ENCODE results near the gene MSTN.

The MSTN gene

DNA sequence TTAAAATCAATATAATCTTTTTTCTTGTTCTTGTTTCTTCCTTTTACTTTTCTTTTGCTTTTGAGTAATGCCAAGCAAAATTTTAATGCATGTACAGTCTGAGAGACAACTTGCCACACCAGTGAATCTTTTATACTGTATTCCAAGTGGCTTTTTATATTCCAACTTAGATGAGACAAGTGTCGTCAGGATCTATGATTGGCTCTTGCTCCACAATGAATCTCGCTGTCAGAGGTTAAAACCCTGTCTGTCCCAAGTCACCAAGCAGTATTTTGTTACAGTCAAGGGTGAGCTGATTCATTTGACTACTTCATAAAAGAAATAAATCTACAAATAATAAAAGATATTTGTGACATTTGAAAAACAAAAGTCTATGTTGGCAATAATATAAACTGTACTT is at the start of gene MSTN:
TSS of gene MSTN (minus strand) at position 129 of the 400 bp plus-strand sequence. CDS start 133 bp downstream, outside the sequence.
- no peak for DNase-seq

- DNase-seq = no peak
These were observed 48.6 kb upstream of the MSTN start for GRCh38 chr2:190111166-190111565.

DNA sequence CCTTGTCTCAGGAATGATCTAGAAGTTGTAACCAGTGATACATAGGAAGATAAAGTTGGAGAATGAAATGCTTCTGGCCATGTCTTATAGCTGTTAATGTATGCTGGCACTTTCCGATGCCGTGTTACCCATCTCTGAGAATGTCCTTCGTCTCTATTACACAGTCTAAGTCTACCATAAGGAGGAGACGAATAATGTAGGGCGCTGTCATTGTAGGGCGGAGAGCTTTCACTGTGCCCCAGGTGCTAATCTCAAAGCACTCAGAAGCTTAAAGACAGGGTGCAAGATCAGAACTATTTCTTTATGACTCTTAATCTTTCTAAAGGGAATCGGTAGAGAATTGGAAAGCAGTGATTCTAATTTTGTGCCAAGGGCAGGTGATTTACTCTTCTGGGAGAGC is 48.2 kb upstream of the MSTN start:
- no peak for DNase-seq

GRCh38 chr2:190110131-190110530 is 47.6 kb upstream of the MSTN start:
- DNase-seq = no peak

DNA sequence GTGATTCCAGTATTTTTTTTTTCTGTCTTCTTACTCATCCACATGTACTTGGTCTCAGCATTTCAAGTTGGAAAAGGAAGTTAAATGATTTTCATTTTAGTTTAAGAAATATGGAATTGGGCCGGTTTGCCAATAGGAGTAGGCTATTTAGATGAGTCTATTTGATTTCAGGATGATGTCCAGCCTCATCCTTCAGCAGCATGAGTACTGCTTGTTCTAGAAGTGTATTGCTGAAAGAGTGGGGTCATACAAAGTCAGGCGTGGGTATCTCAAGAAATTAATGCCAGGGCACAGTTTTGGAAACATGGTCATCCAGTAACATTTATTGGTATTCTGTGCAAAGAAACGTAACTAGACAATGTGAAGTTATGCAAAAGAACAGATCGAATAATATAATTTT is 44.9 kb upstream of the MSTN start:
- DNase-seq = no peak

GRCh38 chr2:190106783-190107182 is 44.3 kb upstream of the MSTN start:
- no peak for DNase-seq

- no peak for DNase-seq
These were observed 43.0 kb upstream of the MSTN start for GRCh38 chr2:190105554-190105953.

GRCh38 chr2:190103144-190103543 is 40.6 kb upstream of the MSTN start:
- DNase-seq = no peak

- DNase-seq = no peak
These were observed 37.6 kb upstream of the MSTN start for GRCh38 chr2:190099890-190100697.

DNA sequence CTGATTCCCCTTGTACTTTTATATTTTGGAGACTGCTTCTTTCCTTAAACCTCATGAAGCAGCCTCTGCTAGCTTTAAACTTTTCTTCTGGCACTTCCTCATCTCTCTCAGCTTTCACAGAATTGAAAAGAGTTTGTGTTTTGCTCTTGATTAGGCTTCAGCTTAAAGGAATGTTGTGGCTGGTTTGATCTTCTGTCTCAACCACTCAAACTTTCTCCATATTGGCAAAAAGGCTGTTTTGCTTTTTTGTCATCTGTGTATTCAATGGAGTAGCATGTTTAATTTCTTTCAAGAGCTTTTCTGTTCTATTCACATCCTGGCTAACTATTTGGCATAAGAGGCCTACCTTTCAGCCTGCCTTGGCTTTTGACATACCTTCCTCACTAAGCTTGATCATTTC is 36.3 kb upstream of the MSTN start:
- DNase-seq = no peak

DNA sequence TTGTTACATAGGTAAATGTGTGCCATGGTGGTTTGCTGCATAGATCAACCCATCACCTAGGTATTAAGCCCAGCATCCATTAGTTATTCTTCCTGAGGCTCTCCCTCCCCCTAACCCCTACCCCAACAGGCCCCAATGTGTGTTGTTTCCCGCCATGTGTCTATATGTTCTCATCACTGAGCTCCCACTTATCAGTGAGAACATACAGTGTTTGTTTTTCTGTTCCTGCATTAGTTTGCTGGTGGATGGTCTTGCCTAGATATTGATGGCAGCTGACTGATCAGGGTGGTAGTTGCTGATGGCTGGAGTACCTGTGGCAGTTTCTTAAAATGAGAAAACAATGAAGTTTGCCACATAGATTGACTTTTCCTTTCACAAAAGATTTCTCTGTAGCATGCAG is 34.6 kb upstream of the MSTN start:
- no peak for DNase-seq

GRCh38 chr2:190094316-190094871 is 31.9 kb upstream of the MSTN start:
- DNase-seq = no peak

GRCh38 chr2:190093793-190094192 is 31.3 kb upstream of the MSTN start:
- no peak for DNase-seq

GRCh38 chr2:190090148-190090547 is 27.6 kb upstream of the MSTN start:
- no peak for DNase-seq

DNA sequence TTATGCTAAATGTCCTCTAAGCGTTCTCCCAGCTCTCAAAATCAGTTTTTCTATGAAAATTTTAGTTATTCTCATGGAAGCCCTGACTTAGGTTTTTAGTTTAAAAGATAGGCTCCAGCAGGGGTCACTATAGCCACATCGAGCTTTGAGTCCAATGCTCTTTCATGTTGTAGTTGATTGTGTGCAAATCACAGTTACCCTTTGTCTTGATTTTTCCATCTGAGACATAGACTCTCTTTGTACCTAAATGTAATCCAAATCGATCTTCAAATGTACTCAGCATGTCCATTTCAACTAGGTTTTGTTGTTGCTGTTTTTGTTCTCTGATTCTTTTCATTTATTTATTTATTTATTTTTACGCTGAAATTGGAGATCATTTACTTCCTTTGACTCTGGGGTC is 26.4 kb upstream of the MSTN start:
- DNase-seq = no peak

GRCh38 chr2:190084704-190085103 is 22.2 kb upstream of the MSTN start:
- no peak for DNase-seq

- DNase-seq = no peak
These were observed 19.6 kb upstream of the MSTN start for GRCh38 chr2:190082118-190082517.

GRCh38 chr2:190080527-190081049 is 18.1 kb upstream of the MSTN start:
- DNase-seq = no peak

- DNase-seq = no peak
These were observed 16.6 kb upstream of the MSTN start for GRCh38 chr2:190079160-190079559.

- no peak for DNase-seq
These were observed 13.1 kb upstream of the MSTN start for GRCh38 chr2:190075623-190076022.

- DNase-seq = no peak
These were observed 7.6 kb upstream of the MSTN start for GRCh38 chr2:190069936-190070696.

DNA sequence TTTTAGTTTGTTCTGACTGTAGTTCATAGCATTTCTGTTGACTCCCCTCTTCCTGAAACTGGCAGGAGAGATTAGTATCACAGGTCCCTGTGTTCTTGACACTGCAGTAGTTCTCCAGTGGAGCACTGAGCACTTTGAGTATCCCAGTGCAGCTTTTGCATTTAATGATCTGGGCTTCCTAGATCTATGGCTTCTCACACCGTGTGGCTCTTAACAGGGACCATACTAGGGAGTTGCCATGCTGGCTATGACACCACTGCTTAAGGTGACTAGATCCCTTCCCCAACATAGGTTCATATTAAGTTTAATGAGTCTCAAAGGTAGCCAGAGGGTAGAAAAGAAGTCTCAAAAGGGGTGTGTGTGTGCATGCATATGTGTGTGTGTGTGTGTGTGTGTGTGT is 6.2 kb upstream of the MSTN start:
- DNase-seq = no peak

- DNase-seq = no peak
These were observed 3.3 kb upstream of the MSTN start for GRCh38 chr2:190065839-190066238.

GRCh38 chr2:190063624-190064023 is 1.1 kb upstream of the MSTN start:
- no peak for DNase-seq
